IMR-90 (cell line): ENCODE measurements around the gene RADIL. TPM values are rescaled to one million over a fixed set of nuclear protein-coding genes. Genes with fewer than 3 reads are reported as not detected.

ENCODE experiments used
- ATAC-seq: fragments of 200-7000 bp; cut with Tn5 transposase; 2 replicates; pipeline ENCODE4 v1.9.1; 2020; ENCODE audit warnings: low read depth, mild to moderate bottlenecking, moderate library complexity
- BruUV-seq: library from RNA; stranded (reverse); fragments of 400-500 nt; replicated peaks from 2 replicates; lab custom pipeline; 2021; lab: Mats Ljungman, UMichigan
- CTCF ChIA-PET: fragments of 300-600 bp; formaldehyde crosslinking; extraction: SDS; loops from one replicate; lab custom pipeline; 2021; ENCODE audit warnings: antibody characterized with exemption; lab: Yijun Ruan, JAX
- POLR2A ChIA-PET: fragments of 300-600 bp; sonication (Branson Sonifier 250); formaldehyde crosslinking; loops from one replicate; lab custom pipeline; 2022; ENCODE audit warnings: antibody characterized with exemption; ENCODE audit not compliant: unreplicated experiment; lab: Charles Lee
- DNase-seq: peaks from one replicate; pipeline ENCODE4 v3.0.0; 2013
- H2AFZ ChIP-seq: replicated peaks from 2 replicates; pipeline ENCODE3; 2013; ENCODE audit warnings: low read length, mild to moderate bottlenecking; ENCODE audit not compliant: poor library complexity
- H2AK5ac ChIP-seq: 2 replicates; pipeline ENCODE4 v1.6.1; 2013; ENCODE audit warnings: low read depth, low read length, inconsistent platforms
- H2AK9ac ChIP-seq: replicated peaks from 2 replicates; pipeline ENCODE3; 2013; ENCODE audit warnings: mild to moderate bottlenecking, low read depth, low read length, moderate library complexity; ENCODE audit not compliant: poor library complexity
- H2BK120ac ChIP-seq: 2 replicates; pipeline ENCODE4 v1.6.1; 2013; ENCODE audit warnings: low read depth, low read length, inconsistent platforms
- H2BK15ac ChIP-seq: 3 replicates; pipeline ENCODE4 v1.6.1; 2013; ENCODE audit warnings: low read depth, low read length, inconsistent platforms
- H2BK20ac ChIP-seq: 2 replicates; pipeline ENCODE4 v1.6.1; 2013; ENCODE audit warnings: low read depth, mild to moderate bottlenecking, inconsistent platforms, low read length, moderate library complexity
- H2BK5ac ChIP-seq: 2 replicates; pipeline ENCODE4 v1.6.1; 2013; ENCODE audit warnings: mild to moderate bottlenecking, low read depth, low read length, inconsistent platforms; ENCODE audit not compliant: poor library complexity, severe bottlenecking
- H3K14ac ChIP-seq: replicated peaks from 2 replicates; pipeline ENCODE4 v1.6.1; 2013; ENCODE audit warnings: low read depth, low read length, inconsistent platforms
- H3K18ac ChIP-seq: 2 replicates; pipeline ENCODE4 v1.6.1; 2013; ENCODE audit warnings: low read depth, low read length, control low read depth
- H3K23ac ChIP-seq: 2 replicates; pipeline ENCODE4 v1.6.1; 2013; ENCODE audit warnings: low read depth, low read length, inconsistent platforms
- H3K27ac ChIP-seq: 2 replicates; pipeline ENCODE4 v1.5.1; 2013; ENCODE audit warnings: mild to moderate bottlenecking, control low read depth, low read length; ENCODE audit not compliant: insufficient read depth
- H3K27me3 ChIP-seq: 2 replicates; pipeline ENCODE4 v1.6.1; 2013; ENCODE audit warnings: low read length; ENCODE audit not compliant: control insufficient read depth, insufficient read depth
- H3K36me3 ChIP-seq: 2 replicates; pipeline ENCODE4 v1.6.1; 2013; ENCODE audit warnings: low read length, mixed read lengths; ENCODE audit not compliant: control insufficient read depth, insufficient read depth
- H3K4ac ChIP-seq: 2 replicates; pipeline ENCODE4 v1.6.1; 2013; ENCODE audit warnings: low read depth, low read length, inconsistent platforms
- H3K4me1 ChIP-seq: 2 replicates; pipeline ENCODE4 v1.6.1; 2013; ENCODE audit warnings: low read length, mixed read lengths; ENCODE audit not compliant: control insufficient read depth, insufficient read depth
- H3K4me2 ChIP-seq: 2 replicates; pipeline ENCODE4 v1.6.1; 2013; ENCODE audit warnings: low read depth, mild to moderate bottlenecking, control low read depth, low read length, moderate library complexity
- H3K4me3 ChIP-seq: 2 replicates; pipeline ENCODE4 v1.5.1; 2013; ENCODE audit warnings: low read depth, mild to moderate bottlenecking, control low read depth, low read length, moderate library complexity; ENCODE audit not compliant: insufficient read depth
- H3K56ac ChIP-seq: 2 replicates; pipeline ENCODE4 v1.6.1; 2013; ENCODE audit warnings: low read length, inconsistent platforms; ENCODE audit not compliant: insufficient read depth; ENCODE audit errors: extremely low read depth
- H3K79me1 ChIP-seq, 2 experiments: 2 replicates each; pipeline ENCODE4 v1.6.1; 2013; ENCODE audit warnings: low read length in 2 of 2, inconsistent platforms in 1 of 2, low read depth in 1 of 2
- H3K9ac ChIP-seq: 2 replicates; pipeline ENCODE4 v1.6.1; 2013; ENCODE audit warnings: low read depth, low read length, control low read depth
- H3K9me1 ChIP-seq: 2 replicates; pipeline ENCODE4 v1.6.1; 2013; ENCODE audit warnings: low read length, inconsistent platforms; ENCODE audit not compliant: insufficient read depth
- H3K9me3 ChIP-seq: 2 replicates; pipeline ENCODE4 v1.6.1; 2013; ENCODE audit warnings: low read length; ENCODE audit not compliant: control insufficient read depth, insufficient read depth
- H4K20me1 ChIP-seq: 2 replicates; pipeline ENCODE4 v1.6.1; 2013; ENCODE audit warnings: low read length, inconsistent platforms; ENCODE audit not compliant: insufficient read depth
- H4K5ac ChIP-seq: 2 replicates; pipeline ENCODE4 v1.6.1; 2013; ENCODE audit warnings: mild to moderate bottlenecking, low read depth, low read length, control low read depth
- H4K8ac ChIP-seq, 2 experiments: 2 replicates each; pipeline ENCODE4 v1.6.1; 2013; ENCODE audit warnings: low read depth in 2 of 2, low read length in 2 of 2, control low read depth in 1 of 2, inconsistent platforms in 1 of 2
- H4K91ac ChIP-seq: 2 replicates; pipeline ENCODE4 v1.6.1; 2013; ENCODE audit warnings: low read depth, low read length, inconsistent platforms; ENCODE audit not compliant: insufficient read depth
- ELK1 ChIP-seq: fragments of 150-350 bp; IDR thresholded peaks from 2 replicates; pipeline ENCODE4 v1.6.1; 2016; ENCODE audit warnings: low read depth, mild to moderate bottlenecking, low read length, moderate library complexity, borderline replicate concordance
- MAZ ChIP-seq: IDR thresholded peaks from 2 replicates; pipeline ENCODE4 v1.6.1; 2012; ENCODE audit warnings: low read depth, mild to moderate bottlenecking, low read length, improper control_type of control experiment, moderate library complexity, borderline replicate concordance
- POLR2A ChIP-seq: IDR thresholded peaks from 2 replicates; pipeline ENCODE4 v1.6.1; 2012; ENCODE audit warnings: mild to moderate bottlenecking, low read depth, low read length
- RCOR1 ChIP-seq: IDR thresholded peaks from 2 replicates; pipeline ENCODE4 v1.6.1; 2012; ENCODE audit warnings: mild to moderate bottlenecking, low read length, improper control_type of control experiment; ENCODE audit not compliant: insufficient replicate concordance
- WGBS, 2 experiments: methylation state at CpG; one replicate each; pipeline versions ENCODE4 v1.1.5 to v1.1.7; 2013; ENCODE audit warnings: missing lambda C conversion rate in 2 of 2; ENCODE audit not compliant: insufficient read length in 1 of 2; ENCODE audit errors: extremely low coverage in 2 of 2; 5-methylcytosine and 5-hydroxymethylcytosine counted together
- dilution Hi-C: fragments of 300-500 bp; cut with HindIII; formaldehyde crosslinking; loops from one replicate; pipeline ENCODE4 v1.14.3; 2018; ENCODE audit warnings: low sequenced_read_pairs; ENCODE audit not compliant: unreplicated experiment
- in situ Hi-C: fragments of 300-500 bp; cut with MboI; formaldehyde crosslinking; loops from 3 replicates; pipeline ENCODE4 v1.14.3; 2019; ENCODE audit warnings: low sequenced_read_pairs, inconsistent platforms, mixed read lengths
- intact Hi-C: fragments of 100-400 bp; cut with micrococcal nuclease; formaldehyde crosslinking; loops from 2 replicates; pipeline ENCODE4 v1.10.0; 2022
- polyA plus RNA-seq, 3 experiments: library from polyadenylated mRNA; depleted of rRNA; stranded (reverse); fragments of >200 nt; gene quantifications; 2 replicates each; pipeline ENCODE4 v1.2.3, GENCODE V29; 2012; ENCODE audit warnings: low replicate concordance in 1 of 3
- total RNA-seq: library from RNA; depleted of rRNA; stranded (reverse); fragments of >200 nt; gene quantifications from 2 replicates; pipeline ENCODE4 v1.2.3, GENCODE V29; 2012
- TF ChIP-seq, protein P1 (sequence below): conservative IDR thresholded peaks from 2 replicates; pipeline ENCODE4 v1.5.1; 2012; ENCODE audit warnings: mild to moderate bottlenecking, low read depth, low read length, improper control_type of control experiment

The RADIL gene
- total and polyA plus RNA-seq, 2 of the 4 experiments (the other 2 are of a cell fraction) = 0.18 to 0.48 TPM

DNA sequence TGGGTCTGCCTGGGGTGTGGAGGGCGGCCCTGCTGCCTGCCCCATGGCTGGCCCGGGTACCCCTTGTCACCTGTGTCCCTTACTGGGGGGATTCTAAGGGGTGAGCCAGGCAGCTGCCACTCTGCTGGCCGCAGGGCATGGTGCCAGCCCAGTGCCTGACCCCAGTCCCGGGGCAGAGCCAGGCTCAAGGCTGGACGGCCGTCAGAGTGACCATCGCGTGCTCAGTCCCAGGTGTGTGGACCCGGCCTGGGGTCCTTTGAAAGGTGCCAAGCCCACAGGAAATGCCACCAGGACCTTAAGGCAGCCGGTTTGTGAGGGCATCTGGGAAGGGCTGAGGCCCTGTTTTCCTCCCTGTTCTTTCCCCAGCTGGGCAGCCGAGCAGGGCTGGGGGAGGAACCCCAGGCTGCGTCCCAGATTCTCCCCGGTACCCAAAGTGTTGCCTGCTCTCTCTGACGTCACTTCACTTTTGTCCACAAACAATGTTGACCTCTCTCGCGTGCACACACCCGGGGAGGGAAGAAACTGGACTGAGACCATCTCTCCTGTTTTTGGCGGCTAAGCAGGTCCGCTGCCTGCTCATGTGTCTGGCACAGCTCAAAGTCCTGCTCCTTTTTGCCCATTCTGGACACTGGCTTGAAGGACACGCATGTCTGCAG, 59.3 kb downstream of the RADIL start:
- H3K9me3 ChIP-seq = no peaks in the 10 kb centered on the region
- H3K9me1 ChIP-seq = no peaks in the 10 kb centered on the region
- H3K4me3 ChIP-seq = no peak overlapping the region
- no peak overlapping the region for H2BK15ac ChIP-seq
- BruUV-seq = no TSS peak
- H3K27ac ChIP-seq = no peak overlapping the region
- TF ChIP-seq, protein P1, sequence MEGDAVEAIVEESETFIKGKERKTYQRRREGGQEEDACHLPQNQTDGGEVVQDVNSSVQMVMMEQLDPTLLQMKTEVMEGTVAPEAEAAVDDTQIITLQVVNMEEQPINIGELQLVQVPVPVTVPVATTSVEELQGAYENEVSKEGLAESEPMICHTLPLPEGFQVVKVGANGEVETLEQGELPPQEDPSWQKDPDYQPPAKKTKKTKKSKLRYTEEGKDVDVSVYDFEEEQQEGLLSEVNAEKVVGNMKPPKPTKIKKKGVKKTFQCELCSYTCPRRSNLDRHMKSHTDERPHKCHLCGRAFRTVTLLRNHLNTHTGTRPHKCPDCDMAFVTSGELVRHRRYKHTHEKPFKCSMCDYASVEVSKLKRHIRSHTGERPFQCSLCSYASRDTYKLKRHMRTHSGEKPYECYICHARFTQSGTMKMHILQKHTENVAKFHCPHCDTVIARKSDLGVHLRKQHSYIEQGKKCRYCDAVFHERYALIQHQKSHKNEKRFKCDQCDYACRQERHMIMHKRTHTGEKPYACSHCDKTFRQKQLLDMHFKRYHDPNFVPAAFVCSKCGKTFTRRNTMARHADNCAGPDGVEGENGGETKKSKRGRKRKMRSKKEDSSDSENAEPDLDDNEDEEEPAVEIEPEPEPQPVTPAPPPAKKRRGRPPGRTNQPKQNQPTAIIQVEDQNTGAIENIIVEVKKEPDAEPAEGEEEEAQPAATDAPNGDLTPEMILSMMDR = no peak
- no peak for TF ChIP-seq ELK1
- TF ChIP-seq POLR2A = no peak
- TF ChIP-seq MAZ = no peak
- no peak for TF ChIP-seq RCOR1
- H3K4ac ChIP-seq = no peak overlapping the region
- no peak overlapping the region for H4K8ac ChIP-seq
- H3K18ac ChIP-seq = no peak overlapping the region
- H2AK5ac ChIP-seq = no peak overlapping the region
- CTCF ChIA-PET = no interaction called here
- dilution Hi-C loops (no loop called here), intact Hi-C loops (no loop called here), in situ Hi-C loops (no loop called here)
- DNase-seq (peak; percentile 13), ATAC-seq (no peak; the same call in 1 of the 2 replicates)
- H4K91ac ChIP-seq = no peak overlapping the region
- peaks cover 2% of the 10 kb centered on the region; the same call in 1 of the 2 replicates for H3K27me3 ChIP-seq
- no peaks in the 10 kb centered on the region for H4K20me1 ChIP-seq
- H2BK5ac ChIP-seq = no peak overlapping the region
- no peak overlapping the region for H3K56ac ChIP-seq
- no peak overlapping the region for H3K4me2 ChIP-seq
- no peaks in the 10 kb centered on the region; the same call in 1 of the 2 replicates for H3K4me1 ChIP-seq
- WGBS, 2 experiments = 75% methylated on average over 7 of the region's 20 CpGs; no CpG with 5 or more reads in 1 of the 2 experiments
- no peak overlapping the region for H2BK20ac ChIP-seq
- no peak overlapping the region for H2BK120ac ChIP-seq
- H4K5ac ChIP-seq = no peak overlapping the region
- no peak overlapping the region for H2AFZ ChIP-seq
- no peaks in the 10 kb centered on the region for H3K79me1 ChIP-seq
- H3K36me3 ChIP-seq = no peaks in the 10 kb centered on the region
- H3K14ac ChIP-seq = no peak overlapping the region
- H3K9ac ChIP-seq = no peak overlapping the region
- no peak overlapping the region for H2AK9ac ChIP-seq
- POLR2A ChIA-PET = no interaction called here
- H3K23ac ChIP-seq = no peak overlapping the region
